ENCODE results near the gene CPNE4.

The CPNE4 gene

GRCh38 chr3:132034486-132035464, at the start of gene CPNE4:
Gene CPNE4 (minus strand): TSS chr3:132035014.
- TF ChIP-seq, protein P1, sequence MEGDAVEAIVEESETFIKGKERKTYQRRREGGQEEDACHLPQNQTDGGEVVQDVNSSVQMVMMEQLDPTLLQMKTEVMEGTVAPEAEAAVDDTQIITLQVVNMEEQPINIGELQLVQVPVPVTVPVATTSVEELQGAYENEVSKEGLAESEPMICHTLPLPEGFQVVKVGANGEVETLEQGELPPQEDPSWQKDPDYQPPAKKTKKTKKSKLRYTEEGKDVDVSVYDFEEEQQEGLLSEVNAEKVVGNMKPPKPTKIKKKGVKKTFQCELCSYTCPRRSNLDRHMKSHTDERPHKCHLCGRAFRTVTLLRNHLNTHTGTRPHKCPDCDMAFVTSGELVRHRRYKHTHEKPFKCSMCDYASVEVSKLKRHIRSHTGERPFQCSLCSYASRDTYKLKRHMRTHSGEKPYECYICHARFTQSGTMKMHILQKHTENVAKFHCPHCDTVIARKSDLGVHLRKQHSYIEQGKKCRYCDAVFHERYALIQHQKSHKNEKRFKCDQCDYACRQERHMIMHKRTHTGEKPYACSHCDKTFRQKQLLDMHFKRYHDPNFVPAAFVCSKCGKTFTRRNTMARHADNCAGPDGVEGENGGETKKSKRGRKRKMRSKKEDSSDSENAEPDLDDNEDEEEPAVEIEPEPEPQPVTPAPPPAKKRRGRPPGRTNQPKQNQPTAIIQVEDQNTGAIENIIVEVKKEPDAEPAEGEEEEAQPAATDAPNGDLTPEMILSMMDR (IDR thresholded peaks at IDR 0.05; ENCODE audit: borderline replicate concordance, control extremely low read depth, extremely low read depth, insufficient read depth, missing control alignments), result peak; percentile 73
- in situ Hi-C loops (cut with MboI; ENCODE audit: low sequenced_read_pairs, unreplicated experiment), result loop anchor here (10.0 kb wide), 1 partner anchor 490 kb away; no protein-coding TSS in a partner anchor
- DNase-seq (ENCODE audit: low spot score), result peak; percentile 89

- no peak for DNase-seq (ENCODE audit: low spot score)
- in situ Hi-C loops (cut with MboI; ENCODE audit: low sequenced_read_pairs, unreplicated experiment), result no loop called here
- TF ChIP-seq, protein P1 (IDR thresholded peaks at IDR 0.05; ENCODE audit: borderline replicate concordance, control extremely low read depth, extremely low read depth, insufficient read depth, missing control alignments), result no peak
Observed at GRCh38 chr3:132083583-132084279, 48.9 kb upstream of the CPNE4 start.

GRCh38 chr3:132083159-132083558, 48.3 kb upstream of the CPNE4 start:
- in situ Hi-C loops (cut with MboI; ENCODE audit: low sequenced_read_pairs, unreplicated experiment), result no loop called here
- TF ChIP-seq, protein P1 (IDR thresholded peaks at IDR 0.05; ENCODE audit: borderline replicate concordance, control extremely low read depth, extremely low read depth, insufficient read depth, missing control alignments), result no peak
- no peak for DNase-seq (ENCODE audit: low spot score)

- in situ Hi-C loops (cut with MboI; ENCODE audit: low sequenced_read_pairs, unreplicated experiment), result no loop called here
- TF ChIP-seq, protein P1 (IDR thresholded peaks at IDR 0.05; ENCODE audit: borderline replicate concordance, control extremely low read depth, extremely low read depth, insufficient read depth, missing control alignments), result no peak
- no peak for DNase-seq (ENCODE audit: low spot score)
Observed at GRCh38 chr3:132079147-132079546, 44.3 kb upstream of the CPNE4 start.

DNA sequence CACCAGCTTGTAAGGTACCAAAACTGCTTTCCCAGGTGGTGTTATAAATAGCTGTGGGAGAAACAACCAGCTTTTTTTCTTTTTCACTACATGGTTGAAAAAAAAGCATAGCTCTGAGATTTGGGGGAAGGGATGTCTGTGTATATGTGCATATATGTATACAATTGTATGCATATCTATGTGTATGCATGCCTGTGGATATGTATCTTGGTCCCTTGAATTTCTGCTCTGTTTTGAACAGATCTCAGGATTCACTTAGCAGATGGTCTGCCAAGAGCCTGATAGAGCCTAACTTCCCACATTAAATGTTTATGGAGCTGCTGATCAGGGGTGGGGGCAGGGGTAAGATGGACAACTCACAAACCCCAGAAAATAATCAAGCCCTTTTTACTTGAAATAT, 39.0 kb upstream of the CPNE4 start:
- TF ChIP-seq, protein P1 (IDR thresholded peaks at IDR 0.05; ENCODE audit: borderline replicate concordance, control extremely low read depth, extremely low read depth, insufficient read depth, missing control alignments), result no peak
- DNase-seq (ENCODE audit: low spot score), result no peak
- in situ Hi-C loops (cut with MboI; ENCODE audit: low sequenced_read_pairs, unreplicated experiment), result no loop called here

- in situ Hi-C loops (cut with MboI; ENCODE audit: low sequenced_read_pairs, unreplicated experiment), result no loop called here
- TF ChIP-seq, protein P1 (IDR thresholded peaks at IDR 0.05; ENCODE audit: borderline replicate concordance, control extremely low read depth, extremely low read depth, insufficient read depth, missing control alignments), result no peak
- DNase-seq (ENCODE audit: low spot score), result no peak
Observed at GRCh38 chr3:132071043-132071442, 36.2 kb upstream of the CPNE4 start.

All from GM13976 (cell line).